ENCODE results near the gene KIAA1217.

DNA sequence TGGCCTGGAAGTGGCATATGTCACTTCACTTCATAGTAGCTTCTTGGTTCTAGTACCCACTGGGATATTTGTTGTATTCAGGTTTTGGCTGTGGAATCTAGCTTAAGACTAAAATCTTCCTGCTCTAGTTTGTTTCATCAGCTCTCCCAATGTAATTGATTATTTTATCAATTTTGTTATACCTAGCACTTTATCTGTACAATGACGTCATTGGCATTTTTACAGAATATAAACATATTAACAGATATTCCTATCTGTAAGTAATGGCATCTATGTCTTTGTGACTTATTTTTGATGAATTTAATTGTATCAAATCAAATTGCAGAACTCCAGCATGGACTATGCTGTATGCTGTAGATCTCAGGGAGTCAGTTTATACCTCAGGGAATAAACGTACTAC, 19.7 kb downstream of the KIAA1217 start:
- TF ChIP-seq SPI1 (IDR thresholded peaks at IDR 0.05; ENCODE audit: low read depth, low read length) (no peak), TAF1 (IDR thresholded peaks at IDR 0.05; ENCODE audit: low read depth, low read length) (no peak), POLR2A (IDR thresholded peaks at IDR 0.05; ENCODE audit: low read depth, low read length) (no peak), POLR2AphosphoS5 (IDR thresholded peaks at IDR 0.05; ENCODE audit: low read depth, low read length) (no peak), PAX5 (IDR thresholded peaks at IDR 0.05; ENCODE audit: insufficient read depth, low read length, severe bottlenecking) (no peak), POU2F2 (IDR thresholded peaks at IDR 0.05; ENCODE audit: low read depth, low read length) (no peak)

Data from GM12891 (cell line).